Activated naive CD4-positive, alpha-beta T cell treated with anti-CD3 and anti-CD28 coated beads, Interleukin-2, amount 50 U/mL, for 16 hours (primary cell): ENCODE measurements around the gene YLPM1.

Experiments used
- DNase-seq: peaks from one replicate; pipeline ENCODE4 v3.0.0-alpha.2; 2020

The YLPM1 gene

DNA sequence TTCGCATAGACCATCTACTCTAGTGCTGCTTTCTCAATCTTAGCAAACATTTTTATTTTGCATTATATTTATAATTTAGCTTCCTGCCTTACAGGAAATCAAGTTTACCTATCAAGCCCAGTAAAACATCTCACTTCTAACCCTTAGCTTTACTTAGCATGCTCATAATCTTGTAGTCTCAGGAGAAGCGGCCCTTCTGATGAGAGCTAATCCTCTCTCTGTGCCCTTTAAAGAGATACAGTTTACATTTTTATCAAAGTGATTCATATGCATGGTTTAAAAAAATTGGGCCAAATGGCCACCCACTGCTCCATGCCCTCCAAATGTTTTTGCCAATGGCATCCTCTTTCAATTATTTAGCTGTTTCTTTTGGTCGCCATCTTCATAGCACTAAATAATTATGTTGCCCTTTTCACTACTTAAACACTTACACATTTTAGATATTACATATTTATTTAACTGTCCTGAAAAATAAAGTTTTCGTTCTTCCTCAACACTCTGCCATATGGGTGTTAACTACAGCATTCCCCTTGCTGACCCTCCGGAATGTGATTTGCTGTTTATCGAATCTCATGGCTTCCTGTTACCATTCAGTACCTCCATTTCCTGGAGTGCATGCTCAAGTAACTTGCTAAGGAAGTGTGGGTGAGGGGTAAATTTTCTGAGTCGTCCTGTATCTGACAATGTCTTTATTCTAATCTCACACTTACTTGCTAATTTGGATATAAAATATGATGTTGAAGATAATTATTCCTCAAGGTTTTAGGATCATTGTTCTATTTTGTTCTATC lies 29.3 kb downstream of the YLPM1 start:
- DNase-seq: no peak

GRCh38 chr14:74793506-74794155 lies 30.5 kb downstream of the YLPM1 start:
- DNase-seq: no peak

- no peak for DNase-seq
These were observed 31.8 kb downstream of the YLPM1 start for GRCh38 chr14:74794947-74795346.

DNA sequence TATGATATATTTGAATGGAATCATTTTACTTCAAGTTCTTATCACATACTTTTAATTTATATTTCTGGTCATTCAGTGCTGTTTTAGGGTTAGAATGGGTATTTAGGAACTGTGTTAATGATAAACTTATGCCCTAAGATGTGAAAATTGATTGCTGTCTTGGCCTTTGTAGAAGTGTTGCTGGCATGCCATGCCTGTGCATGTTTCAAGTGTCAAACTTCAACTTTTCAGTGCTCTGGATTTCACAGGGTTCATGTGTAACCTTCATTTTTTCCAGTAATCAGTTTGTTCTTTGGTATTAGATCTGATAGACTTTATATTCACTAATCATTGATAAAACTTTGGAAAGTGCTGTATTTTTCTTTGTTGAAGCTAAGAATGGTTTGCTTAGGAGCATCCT lies 36.6 kb downstream of the YLPM1 start:
- DNase-seq: no peak

GRCh38 chr14:74800780-74801179 lies 37.7 kb downstream of the YLPM1 start:
- no peak for DNase-seq

DNA sequence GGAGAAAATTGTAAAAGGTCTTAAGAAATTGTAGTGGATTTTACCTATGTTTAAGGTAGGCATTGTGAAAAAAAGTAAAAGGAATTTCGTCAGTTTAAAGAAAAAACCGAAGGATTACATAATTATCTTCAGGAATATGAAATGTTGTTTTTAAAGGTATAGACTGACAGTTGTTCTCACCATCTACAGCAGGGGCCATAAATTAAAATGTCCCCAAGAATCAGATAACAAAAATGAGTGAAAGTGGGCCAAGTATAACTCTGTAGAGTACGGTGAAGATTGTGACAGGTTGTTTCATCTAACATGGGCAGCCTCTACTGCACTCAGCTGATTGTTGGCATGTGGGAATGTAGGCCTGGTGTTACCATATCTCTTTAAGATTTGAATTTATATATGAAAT lies 38.3 kb downstream of the YLPM1 start:
- DNase-seq: no peak

- DNase-seq: no peak
These were observed 41.2 kb downstream of the YLPM1 start for GRCh38 chr14:74804219-74804825.

DNA sequence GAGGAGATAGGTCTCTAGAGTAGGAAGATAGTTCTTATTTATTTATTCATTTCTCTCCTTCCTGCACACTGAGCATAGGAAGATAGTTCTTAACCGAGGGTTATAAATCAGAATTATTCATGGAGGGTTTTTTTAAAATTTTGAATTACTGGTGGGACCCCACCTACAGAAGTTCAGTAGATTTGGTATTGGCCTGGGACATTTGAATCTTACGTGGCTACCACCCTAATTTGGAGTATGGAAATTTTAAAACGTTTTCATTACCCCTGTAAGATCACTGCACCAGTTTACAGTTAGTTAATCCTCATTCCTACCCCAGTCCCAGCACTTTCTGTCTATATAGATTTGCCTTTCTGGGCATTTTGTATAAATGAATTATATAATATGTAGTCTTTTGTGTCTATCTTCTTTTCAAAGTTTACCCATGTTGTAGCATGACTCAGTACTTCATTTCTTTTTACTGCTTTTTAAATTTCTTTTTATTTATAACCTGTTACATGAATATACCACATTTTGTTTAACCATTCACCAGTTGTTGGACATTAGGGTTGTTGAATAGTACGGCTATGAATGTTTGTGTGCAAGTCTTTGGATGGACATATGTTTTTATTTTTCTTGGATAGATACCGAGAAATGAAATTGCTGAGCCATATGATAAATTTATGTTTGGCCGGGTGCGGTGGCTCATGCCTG lies 44.9 kb downstream of the YLPM1 start:
- no peak for DNase-seq

DNA sequence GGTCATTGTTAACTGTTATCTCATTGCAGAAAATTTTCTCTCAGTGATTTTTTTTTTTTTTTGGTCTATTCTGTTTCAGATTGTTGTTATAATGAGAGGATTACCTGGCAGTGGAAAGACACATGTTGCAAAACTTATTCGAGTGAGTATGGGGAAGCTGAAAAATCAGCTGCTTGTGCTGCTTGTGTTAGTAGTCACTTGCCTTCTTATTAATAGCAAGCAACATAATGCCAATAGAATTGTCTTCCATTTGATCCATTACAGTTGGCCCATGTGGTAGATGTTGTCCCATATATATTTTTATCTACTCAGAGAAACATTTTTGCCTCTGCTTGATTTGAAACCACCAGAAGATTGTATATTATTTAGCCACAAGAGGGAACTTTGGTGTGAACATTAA lies 53.0 kb downstream of the YLPM1 start:
- no peak for DNase-seq

- no peak for DNase-seq
These were observed 57.2 kb downstream of the YLPM1 start for GRCh38 chr14:74820288-74820687.

- DNase-seq: no peak
These were observed 58.3 kb downstream of the YLPM1 start for GRCh38 chr14:74821267-74821915.

- DNase-seq: no peak
These were observed 61.9 kb downstream of the YLPM1 start for GRCh38 chr14:74824997-74825396.

DNA sequence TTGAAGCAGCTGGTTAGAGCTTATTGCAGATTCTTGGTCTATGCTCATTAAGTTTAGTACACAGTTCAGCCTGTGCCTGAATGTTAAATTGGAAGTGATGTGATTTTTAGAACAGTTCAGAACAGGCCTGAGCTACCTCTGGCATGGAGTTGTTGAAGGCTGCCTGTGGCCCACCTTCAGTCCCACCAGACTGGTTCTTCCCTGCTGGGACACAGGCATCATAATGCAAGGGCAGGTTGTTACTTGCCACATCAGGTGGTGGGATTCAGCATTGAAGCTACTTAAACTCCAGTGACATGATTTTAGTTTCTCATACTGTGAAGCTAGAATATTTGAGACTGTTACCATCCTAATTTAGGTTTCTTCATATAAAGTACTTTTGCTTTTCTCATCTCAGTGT lies 63.5 kb downstream of the YLPM1 start:
- no peak for DNase-seq

DNA sequence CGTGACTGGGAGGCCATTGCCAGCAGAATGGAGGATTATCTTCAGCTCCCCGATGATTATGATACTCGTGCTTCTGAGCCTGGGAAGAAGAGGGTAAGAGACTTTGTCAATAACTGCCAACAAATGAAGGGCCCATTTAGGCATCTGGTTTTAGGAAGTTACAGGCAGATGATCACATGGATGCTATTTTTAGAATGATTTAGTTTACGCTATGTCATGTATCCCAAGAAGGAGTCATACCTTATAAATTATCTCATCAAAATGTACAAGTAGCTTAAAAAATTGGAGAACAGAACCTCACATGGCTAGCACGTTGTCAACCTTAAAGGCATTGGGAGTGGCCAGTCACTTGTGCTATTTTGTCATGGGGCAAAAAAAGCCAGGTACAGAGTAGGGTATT lies 66.1 kb downstream of the YLPM1 start:
- no peak for DNase-seq

- DNase-seq: no peak
These were observed 69.7 kb downstream of the YLPM1 start for GRCh38 chr14:74832849-74833248.

GRCh38 chr14:74834692-74835392 lies 71.7 kb downstream of the YLPM1 start:
- no peak for DNase-seq

GRCh38 chr14:74835645-74836250 lies 72.6 kb downstream of the YLPM1 start:
- peak; percentile 14 for DNase-seq

DNA sequence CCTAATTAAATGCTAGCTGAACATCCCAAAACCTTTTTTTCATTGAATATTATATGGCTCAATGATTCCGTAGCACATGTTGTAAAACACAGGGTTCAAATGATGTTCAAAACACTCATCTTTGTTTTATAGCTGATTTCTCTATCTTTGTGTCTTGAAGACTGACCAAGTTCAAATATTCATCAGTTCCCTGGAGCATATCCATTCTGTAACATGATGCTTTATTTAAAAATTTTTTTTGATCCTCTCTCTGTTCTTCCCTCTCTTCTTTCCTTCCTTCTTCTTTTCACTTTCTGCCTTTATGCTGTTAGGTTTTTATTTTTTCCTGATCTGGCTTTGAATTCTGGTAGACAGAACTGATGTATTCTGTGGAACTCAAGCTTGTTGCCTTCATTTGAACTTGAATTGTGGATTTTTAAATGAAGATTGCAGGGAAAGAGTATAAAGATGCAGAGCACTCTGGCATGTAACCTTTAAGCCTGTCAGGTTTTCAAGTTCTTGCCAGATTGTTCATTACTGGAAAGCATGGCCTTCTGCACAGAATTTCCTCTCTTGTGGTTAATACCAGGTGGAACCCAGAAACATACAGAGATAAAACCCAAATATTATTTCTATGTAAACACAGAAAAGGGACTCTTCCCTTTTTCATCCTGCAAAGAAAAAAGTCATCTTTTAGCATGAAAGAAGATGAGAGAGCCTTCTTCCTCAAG lies 73.3 kb downstream of the YLPM1 start:
- DNase-seq: no peak

DNA sequence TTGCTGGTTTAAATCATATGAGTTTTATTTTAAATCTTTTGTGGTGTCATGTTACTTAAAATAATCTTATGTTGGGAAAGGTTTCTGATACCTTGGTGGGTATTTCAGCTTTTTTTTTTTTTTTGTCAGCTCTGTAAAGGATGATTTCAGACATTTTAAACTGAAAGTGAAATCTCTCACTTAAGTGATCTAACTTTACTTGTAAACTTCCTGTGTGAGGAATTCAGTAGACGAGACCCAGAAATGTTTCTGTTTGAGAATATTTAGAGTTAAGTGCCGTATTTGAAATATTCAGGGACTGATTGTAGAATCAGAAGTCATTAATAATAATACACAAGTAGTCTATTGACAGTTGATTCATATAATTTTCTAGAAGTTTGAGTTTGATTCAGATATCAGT lies 75.0 kb downstream of the YLPM1 start:
- DNase-seq: no peak

GRCh38 chr14:74840603-74841030 lies 77.5 kb downstream of the YLPM1 start:
- no peak for DNase-seq
